GM19468 (cell line): Measurements from ENCODE around the gene AIDA.
"Not testable (repeated sequence)": the region's sequence is repeated elsewhere in the genome, so short reads cannot be mapped to it uniquely, and the experiment has no call there.

Experiments
- ATAC-seq: cut with Tn5 transposase; IDR thresholded peaks from one replicate; pipeline ENCODE4 v1.9.1; 2021; ENCODE audit warnings: mild to moderate bottlenecking, moderate library complexity, moderate number of reproducible peaks; ENCODE audit not compliant: unreplicated experiment; ENCODE audit errors: extremely low read depth

The AIDA gene

DNA sequence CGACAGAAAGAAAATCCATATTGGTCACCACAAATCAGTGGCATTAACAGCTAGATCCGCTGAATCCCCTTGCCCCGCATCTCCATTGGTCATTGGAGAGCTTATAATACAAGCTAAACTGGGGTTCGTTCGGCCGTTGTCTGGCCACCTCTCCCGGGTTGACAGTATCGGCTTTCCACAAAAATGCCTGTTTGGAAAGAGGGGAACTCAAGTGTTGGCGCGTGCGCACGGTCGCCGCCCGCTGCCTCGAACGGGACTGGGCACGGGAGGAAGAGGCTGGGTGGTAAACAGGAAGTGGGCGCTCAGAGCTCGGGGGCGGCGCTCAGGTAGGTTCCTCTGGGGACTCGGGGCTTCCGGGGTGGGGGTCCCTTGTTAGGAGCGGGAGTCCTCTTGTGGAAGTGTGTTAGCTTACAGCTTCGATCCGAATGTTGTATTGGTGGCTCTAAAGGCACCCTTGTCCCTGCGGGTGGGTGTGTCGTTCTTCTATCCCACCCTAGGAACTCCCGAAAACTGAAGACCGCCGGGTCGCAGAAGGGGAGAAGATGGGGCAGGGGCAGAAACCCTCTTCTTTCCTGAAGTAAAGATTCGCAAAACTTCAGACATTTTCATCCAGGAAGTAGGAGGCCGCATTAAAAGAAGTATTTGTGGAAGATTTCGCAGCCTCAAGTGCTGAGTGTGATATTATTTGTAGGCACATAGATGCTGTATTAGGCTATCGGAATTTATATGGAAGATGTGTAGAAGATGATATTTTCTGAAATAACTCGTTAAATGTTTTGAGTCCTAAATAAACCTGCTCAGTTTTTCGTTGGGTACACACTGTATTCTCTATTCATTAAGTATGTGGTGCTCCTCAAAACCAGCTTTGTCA is 1.0 kb upstream of the AIDA start:
- peak; percentile 68 for ATAC-seq

DNA sequence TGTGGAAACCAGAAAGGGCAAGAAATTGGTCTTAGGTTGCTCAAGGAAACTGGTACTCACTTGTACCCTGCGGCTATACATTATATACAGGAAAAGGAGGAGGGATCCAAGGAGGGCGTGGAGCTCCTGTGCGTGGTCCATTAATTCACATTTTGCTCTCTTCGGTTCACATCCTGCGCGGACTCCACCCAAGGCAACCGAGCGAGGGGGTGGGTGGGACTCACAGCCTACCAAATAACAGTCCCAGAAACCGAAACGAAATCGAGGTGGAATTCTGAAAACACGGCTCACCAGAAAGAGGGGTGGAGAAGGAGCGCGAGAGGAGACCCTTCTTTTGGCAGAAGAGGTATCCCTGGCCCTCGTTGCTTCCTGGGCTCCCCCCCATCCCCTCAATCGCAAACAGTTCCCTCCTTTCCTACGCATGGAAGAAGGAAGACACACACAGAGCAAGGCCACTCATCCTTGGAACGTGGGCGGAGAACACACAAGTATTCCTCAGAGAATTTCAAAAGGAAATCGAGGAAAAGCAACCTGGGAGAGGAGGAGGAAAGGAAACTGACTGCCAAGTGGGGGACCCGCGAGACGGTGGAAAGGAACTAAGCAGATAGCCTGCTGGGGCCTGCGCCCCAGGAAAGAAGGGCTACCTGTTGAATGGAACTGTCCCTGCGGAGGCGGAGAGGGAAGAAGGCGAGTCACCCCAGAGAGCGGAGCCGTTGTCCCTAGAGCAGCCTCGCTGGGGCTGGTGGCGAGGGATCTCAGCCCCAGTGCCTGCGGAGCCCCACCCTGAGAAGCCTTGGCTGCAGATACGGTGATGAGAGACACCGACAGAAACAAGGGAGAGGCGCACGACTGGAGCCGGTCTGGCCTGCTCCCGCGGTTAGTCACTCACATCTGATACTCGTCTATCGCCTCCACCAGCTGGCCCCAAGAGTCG is 705 bp downstream of the AIDA start:
- ATAC-seq: peak; percentile 8

DNA sequence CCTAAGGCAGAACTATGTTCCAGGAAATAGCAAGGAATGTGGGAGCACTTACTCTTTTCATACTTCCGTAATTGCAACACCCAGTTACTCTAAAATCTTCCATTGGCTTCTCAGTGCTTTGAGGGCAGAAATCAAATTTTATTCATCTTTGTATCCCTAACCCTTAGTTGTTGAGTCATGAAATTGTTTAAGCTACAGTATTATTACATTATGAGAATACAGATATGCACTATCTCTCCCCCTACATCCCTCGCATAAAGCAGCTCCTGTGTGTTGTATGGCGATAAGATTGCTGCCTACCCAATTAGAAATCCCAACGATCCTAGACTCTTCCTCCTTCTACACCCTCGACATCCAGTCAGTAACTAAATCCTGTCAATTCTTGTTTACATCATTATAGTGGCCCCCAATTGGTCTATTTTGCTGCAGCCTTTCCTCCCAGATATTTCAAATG is 2.6 kb downstream of the AIDA start:
- ATAC-seq: no peak

DNA sequence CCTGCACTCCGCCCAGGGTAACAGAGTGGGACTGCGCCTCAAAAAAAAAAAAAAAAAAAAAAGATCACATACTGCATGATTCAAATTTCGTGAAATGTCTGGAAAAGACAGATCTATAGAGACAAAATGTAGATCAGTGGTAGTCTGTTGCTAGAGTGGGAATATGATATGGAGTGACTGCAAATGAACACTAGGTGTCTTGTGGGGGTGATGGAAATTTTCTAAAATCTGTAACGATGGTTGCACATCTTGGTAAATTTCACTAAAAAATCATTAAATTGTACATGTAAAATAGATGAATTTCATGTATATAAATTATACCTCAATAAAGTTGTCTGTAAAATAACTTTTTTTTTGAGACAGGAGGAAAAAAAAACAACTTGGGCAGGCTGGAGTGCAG is 5.5 kb downstream of the AIDA start:
- ATAC-seq: no peak

DNA sequence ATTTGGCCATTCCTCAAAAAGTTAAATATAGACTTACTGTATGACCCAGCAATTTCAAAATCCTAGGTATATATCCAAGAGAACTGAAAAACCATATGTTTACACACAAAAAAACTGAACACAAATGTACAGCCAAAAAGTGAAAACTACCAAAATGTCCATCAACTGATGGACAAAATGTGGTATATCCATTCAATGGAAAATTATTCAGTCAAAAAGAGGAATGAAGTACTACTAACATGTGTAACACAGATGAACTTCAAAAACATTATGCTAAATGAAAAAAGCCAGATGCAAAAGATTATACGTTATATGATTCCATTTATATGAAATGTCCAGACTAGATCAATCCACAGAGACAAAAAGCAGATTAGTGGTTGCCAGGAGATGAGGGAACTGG is 8.0 kb downstream of the AIDA start:
- ATAC-seq: no peak

DNA sequence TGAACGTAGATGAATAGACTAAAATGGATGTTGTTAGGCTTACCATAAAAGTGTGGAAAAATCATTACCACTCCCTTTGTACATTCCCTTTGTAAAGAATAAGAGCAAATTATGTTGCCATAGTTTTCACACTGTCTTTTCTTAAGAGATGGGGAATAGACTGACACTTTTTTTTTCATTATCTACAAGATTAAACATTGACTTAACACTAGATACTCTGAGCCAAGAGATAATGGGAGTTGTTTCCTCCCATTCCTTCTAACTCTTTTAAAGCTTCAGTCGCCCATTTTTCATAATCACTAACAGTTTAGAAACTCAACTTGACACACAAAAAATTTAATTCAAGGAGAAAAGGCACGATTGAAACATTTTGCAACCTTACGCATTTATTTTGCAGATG is 10.1 kb downstream of the AIDA start:
- ATAC-seq: no peak

DNA sequence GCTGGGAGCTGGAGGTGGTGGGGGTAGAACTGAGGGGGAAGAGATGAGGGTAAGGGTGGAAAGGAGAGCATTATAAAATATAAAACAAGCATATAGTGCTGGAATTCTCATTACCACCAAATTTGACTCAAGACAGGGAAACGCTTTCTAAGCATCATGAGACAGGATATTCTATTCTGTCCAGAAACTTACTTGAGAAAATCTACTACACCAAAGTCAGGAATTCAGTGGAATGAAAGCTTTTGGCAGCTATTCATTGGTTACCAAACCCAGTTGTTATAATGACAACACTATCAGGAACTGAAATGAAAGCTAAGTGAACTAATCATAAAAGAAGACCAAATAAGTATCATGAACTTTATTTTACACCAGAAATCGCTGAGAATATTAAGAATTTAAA is 14.5 kb downstream of the AIDA start:
- ATAC-seq: no peak

DNA sequence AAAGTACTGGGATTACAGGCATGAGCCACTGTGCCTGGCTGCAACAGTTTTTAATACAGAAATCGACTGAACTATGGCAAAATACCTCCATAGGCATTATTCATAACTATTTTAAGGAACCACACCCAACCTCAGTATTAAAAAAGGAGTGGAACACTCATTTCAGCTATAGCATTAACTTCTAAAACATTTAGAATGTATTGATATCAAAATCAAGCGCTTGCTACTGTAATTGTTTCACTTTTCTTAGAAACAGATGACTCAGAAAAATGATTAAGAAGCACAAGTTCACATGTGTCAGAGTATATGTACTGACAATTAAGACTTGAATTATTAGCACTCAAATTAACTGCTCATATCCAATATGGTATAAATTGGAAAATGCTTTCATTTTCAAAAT is 15.1 kb downstream of the AIDA start:
- ATAC-seq: no peak

DNA sequence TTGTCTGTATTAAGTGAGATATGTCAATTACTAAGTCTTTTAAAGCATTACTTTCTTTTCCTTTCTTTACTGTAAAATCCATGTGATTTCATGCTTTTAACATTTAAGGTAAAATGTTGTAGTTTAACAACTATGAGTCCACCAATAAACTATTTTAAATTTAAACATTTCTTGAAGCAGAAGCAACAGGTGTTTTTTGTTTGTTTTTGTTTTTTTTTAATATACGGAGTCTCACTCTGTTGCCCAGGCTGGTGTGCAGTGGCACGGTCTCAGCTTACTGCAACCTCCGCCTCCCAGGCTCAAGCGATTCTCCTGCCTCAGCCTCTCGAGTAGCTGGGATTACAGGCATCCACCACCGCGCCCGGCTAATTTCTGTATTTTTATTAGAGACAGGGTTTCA is 15.6 kb downstream of the AIDA start:
- no peak for ATAC-seq

DNA sequence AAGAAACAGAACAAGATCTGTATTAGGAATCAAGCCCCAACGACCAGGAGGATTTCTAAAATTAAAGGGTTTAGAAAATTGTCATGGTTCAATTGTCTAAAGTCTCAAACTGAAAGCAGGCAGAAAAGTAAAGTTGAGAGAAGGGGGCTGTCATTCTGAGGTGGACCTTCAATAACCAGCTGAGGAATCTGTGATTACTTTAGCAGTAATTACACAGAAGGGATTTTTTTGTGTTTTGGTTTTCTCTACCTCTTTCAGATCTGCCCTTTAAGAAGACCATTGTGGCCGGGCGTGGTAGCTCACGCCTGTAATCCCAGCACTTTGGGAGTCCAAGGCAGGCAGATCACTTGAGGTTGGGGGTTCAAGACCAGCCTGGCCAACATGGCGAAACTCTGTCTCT is 17.4 kb downstream of the AIDA start:
- no peak for ATAC-seq

DNA sequence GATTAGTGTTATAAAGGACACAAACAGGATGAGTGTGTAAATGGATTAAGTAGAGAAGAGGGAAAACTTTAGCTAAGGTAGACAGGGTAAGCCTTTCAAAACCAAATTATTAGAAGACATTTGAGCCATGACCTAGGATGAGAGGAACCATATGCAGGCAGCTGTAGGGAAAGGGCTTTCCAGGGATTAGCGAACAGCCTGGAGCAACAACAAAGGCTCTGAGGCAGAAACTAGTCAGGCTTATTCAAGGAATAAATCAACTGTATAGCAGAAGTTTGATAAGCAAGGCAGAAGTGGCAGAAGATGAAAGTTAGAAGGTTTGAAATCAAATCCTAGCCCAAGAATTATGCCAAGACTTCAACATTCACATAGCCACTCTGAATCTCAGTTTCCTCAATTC is 21.3 kb downstream of the AIDA start:
- no peak for ATAC-seq

DNA sequence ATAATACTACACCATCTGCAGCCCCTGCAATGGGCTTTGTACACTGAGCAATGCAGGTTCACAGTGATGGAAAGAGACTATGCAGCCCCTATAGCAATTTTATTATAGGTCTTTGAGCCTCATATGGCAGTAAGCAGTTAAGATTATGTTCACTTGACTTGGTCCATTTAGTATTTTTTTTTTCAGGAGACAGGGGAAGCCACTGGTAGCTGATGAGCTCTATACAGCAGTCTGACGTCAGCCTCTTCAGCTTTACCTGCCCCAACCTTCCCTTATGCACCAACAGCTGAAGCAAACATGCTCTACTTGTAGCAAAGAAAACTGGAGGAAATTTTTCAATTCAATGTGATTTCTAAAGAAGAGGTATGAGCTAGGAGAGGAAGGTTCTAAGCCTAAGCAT is 32.2 kb downstream of the AIDA start:
- ATAC-seq: no peak

DNA sequence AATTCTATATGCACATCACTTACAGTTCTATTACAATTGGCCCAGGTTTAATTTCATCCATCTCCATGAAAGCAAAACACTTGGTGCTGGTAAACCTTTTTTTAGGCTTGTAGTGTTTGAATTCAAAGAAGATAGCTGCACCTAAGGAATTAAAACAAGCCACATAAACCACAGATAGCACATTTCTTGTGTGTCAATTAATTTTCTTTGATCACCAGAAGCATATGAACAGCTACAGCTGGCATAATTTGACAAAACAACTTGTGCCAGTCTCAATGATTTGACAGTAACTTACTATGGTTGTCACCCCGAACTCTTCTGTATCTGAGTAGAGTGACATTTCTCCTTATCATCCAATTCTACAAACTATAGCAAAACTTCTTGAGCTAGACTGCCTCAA is 42.2 kb downstream of the AIDA start:
- no peak for ATAC-seq

DNA sequence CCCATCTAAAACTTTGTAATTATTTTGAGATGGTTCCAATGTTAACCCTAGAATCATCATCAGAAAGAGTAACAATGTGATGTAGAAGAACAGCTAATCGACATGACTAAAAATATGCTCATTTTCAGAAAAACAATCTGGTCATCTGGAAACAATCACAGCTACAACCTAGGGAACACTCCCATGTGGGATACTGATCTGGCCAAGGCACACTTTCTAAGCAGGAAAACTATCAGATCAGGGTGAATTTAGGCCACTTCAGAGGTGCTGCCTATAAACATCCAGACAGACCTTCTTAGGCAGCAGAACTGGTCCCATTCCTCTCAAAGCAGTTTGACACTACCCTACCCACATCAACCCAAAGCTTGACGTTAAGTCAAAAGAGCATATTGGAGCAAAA is 43.2 kb downstream of the AIDA start:
- not testable (repeated sequence) for ATAC-seq

DNA sequence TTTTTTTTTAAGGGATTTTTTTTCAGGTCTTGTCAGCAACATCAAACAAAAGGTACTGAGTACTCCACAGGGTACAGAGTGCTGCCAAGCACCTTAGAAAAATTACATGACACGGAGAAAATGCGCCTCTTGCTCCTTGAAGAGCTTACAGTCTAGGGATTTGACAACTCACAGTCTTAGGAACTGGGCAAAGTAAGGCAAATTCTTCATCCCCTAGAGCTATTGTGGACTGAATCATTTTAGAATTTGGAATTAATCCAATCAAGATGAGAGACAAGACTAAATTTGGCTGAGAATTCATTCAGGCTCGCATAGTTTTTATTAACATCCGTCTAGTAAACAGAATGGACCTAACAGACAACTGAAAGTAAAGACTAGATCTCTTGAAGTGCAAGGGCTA is 44.1 kb downstream of the AIDA start:
- ATAC-seq: not testable (repeated sequence)

DNA sequence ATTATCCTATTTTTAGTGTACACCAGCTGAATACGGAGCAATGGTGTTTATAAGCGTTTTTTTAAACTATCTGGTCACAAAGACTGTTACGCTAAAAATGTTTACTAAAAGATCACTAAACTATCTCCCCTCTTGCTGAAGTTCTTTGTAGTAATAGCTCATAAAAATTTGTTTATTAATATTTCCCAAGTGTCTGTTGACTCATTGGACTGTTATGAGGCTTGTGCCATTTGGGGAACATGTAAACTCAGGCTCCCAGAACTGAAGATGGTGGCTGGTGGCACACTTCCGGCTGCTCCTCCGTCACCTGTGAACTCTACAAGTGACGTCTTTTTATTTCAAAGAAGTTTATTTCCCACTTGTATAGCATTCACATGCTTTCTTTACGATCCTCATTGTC is 46.3 kb downstream of the AIDA start:
- ATAC-seq: no peak

DNA sequence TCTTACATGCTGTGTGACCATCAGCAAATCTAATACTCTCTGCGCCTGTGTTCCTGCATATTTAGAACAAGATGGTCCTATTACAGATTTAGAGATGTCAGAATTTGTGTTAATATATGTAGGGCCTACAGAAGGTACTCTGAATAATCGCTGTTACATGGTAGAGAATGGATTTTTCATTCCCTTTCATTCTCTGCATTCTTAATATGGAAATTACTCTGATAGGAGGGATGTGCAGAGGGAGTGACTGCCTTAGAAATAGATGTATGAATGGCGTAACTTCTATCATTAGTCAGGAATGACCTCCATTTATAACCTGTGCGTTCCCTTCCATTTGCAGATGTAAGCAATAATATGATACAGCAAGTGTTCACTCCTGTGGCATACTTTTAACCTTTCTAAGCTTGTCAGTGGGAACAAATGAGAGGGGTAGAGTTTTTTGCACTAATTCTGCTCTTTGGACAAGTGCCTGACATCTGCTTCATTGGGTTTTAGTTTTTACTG is 48.8 kb downstream of the AIDA start:
- no peak for ATAC-seq

DNA sequence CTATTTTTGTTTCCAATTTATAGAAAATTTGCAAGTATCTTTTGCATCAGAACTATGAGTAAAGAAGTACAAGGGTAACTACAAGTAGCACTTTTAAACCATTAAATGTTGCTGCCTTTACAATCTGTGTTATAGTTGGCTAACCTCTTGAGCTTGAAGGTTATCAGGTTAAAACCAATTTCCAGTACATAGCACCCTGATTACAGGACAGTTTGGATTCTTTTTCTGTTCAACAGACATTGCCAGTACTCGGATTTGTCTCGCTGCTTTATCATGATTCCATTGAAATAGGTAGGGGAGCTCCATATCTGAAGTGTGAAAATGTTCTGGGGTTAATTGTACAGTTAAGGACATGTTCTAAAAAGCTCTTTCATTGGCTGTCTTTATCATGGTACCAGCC is 54.4 kb downstream of the AIDA start:
- ATAC-seq: no peak

DNA sequence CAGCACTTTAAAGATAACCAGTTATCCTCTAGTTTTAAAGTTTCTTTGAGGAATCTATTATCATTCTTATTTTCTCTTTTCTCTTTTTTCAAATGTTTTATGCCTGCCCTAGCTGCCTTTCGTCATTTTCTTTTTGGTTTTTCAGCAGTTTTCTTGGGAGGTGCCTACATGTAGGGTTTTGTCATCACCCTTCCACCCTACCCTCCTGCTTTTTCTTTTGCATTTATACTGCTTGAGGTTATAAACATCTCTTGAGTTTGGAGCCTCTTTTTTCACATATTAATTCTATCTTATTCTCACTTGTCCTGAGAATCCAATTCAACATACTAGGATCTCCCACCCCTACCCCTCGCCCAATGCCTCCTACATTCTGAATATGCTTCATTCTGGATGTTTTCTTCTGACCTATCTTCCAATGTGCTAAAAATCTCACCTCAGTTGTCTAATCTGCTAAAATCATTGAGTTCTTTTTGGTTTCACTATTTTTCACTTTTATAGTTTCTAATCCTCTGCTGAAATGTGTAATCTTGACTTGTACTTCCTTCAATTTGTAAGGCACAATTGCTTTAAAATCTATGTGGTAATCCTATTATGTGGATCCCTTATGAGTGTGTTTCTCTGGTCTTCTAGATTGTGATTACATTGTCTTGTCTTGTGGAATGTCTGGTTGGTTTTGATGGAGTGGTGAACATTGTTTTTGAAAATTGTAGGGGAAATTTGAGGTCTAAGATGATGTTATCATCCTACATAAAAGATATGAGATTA is 55.7 kb downstream of the AIDA start:
- no peak for ATAC-seq

DNA sequence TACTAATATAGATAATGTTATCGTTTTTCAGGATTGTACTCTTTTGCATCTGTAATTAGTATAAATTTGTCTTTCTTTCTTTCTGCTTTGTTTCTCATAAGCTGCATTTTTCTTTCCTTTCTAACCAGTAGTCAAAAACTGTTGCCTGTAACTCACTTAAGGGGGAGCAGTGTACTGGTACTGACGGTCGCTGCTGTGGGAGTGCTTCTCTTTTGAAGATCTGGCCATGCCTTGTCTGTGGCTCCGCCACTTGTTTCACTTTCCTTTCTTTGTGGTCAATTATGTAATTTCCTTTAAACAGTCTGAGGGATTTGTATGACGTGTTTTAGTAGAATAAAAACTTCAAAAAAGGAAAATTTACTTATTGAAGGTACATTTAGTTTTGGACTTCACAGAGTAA is 57.4 kb downstream of the AIDA start:
- ATAC-seq: peak; percentile 98
